GM19193 (cell line): ENCODE data around the gene DLK1.

Experiments
- POLR2A ChIP-seq: IDR thresholded peaks from 4 replicates; pipeline ENCODE4 v1.6.1; 2011; ENCODE audit not compliant: insufficient read depth, insufficient read length; ENCODE audit errors: extremely low read depth

Gene DLK1

GRCh38 chr14:100726550-100727085 is at the start of gene DLK1:
Gene DLK1, plus strand, starts transcription at chr14:100726892. Its CDS starts 177 bp downstream, at chr14:100727069.
- no peak for TF ChIP-seq POLR2A

- TF ChIP-seq POLR2A: no peak
Observed at GRCh38 chr14:100677152-100677551, 49.5 kb upstream of the DLK1 start.

GRCh38 chr14:100677554-100678468 is 48.9 kb upstream of the DLK1 start:
- TF ChIP-seq POLR2A: no peak

- no peak for TF ChIP-seq POLR2A
Observed at GRCh38 chr14:100678469-100678828, 48.2 kb upstream of the DLK1 start.

- no peak for TF ChIP-seq POLR2A
Observed at GRCh38 chr14:100679153-100679552, 47.5 kb upstream of the DLK1 start.

GRCh38 chr14:100679707-100680438 is 46.8 kb upstream of the DLK1 start:
- TF ChIP-seq POLR2A: no peak

GRCh38 chr14:100680439-100681051 is 46.1 kb upstream of the DLK1 start:
- no peak for TF ChIP-seq POLR2A

GRCh38 chr14:100681111-100681510 is 45.6 kb upstream of the DLK1 start:
- no peak for TF ChIP-seq POLR2A

GRCh38 chr14:100682749-100683148 is 43.9 kb upstream of the DLK1 start:
- no peak for TF ChIP-seq POLR2A

- no peak for TF ChIP-seq POLR2A
Observed at GRCh38 chr14:100683578-100683977, 43.1 kb upstream of the DLK1 start.

- no peak for TF ChIP-seq POLR2A
Observed at GRCh38 chr14:100684154-100684553, 42.5 kb upstream of the DLK1 start.

GRCh38 chr14:100684961-100685360 is 41.7 kb upstream of the DLK1 start:
- TF ChIP-seq POLR2A: no peak

GRCh38 chr14:100686858-100687257 is 39.8 kb upstream of the DLK1 start:
- no peak for TF ChIP-seq POLR2A

- no peak for TF ChIP-seq POLR2A
Observed at GRCh38 chr14:100687386-100687785, 39.3 kb upstream of the DLK1 start.

- TF ChIP-seq POLR2A: no peak
Observed at GRCh38 chr14:100688051-100688450, 38.6 kb upstream of the DLK1 start.
